Immature natural killer cell (primary cell): ENCODE data around the gene PKNOX2. TPM values are rescaled to one million over a fixed set of nuclear protein-coding genes. Genes with fewer than 3 reads are reported as not detected.

Source experiments
- DNase-seq, 3 donors: peaks; one replicate each; pipeline ENCODE4 v3.0.0; 2022; ENCODE audit warnings: mixed read lengths in 1 of 3
- H3K27ac Mint-ChIP-seq, 6 donors: one replicate each; pipeline ENCODE4 v1.8.0; 2020; ENCODE audit warnings: mixed read lengths in 6 of 6, mild to moderate bottlenecking in 5 of 6, inconsistent platforms in 4 of 6, moderate library complexity in 3 of 6
- H3K27me3 Mint-ChIP-seq, 3 donors: one replicate each; pipeline ENCODE4 v1.8.0; 2020 to 2021; ENCODE audit warnings: low read depth in 3 of 3, mild to moderate bottlenecking in 3 of 3, mixed read lengths in 3 of 3, moderate library complexity in 3 of 3, inconsistent platforms in 1 of 3
- H3K36me3 Mint-ChIP-seq, 3 donors: one replicate each; pipeline ENCODE4 v1.8.0; 2020; ENCODE audit warnings: mixed read lengths in 3 of 3, inconsistent platforms in 2 of 3, mild to moderate bottlenecking in 2 of 3
- H3K4me1 Mint-ChIP-seq, 2 donors: one replicate each; pipeline ENCODE4 v1.8.0; 2020; ENCODE audit warnings: inconsistent platforms in 2 of 2, mild to moderate bottlenecking in 2 of 2, mixed read lengths in 2 of 2, moderate library complexity in 1 of 2
- H3K4me3 Mint-ChIP-seq, 5 donors: one replicate each; pipeline ENCODE4 v1.8.0; 2020; ENCODE audit warnings: mild to moderate bottlenecking in 5 of 5, mixed read lengths in 5 of 5, inconsistent platforms in 3 of 5, moderate library complexity in 3 of 5
- H3K9me3 Mint-ChIP-seq, 6 donors: one replicate each; pipeline ENCODE4 v1.8.0; 2020; ENCODE audit warnings: mild to moderate bottlenecking in 6 of 6, mixed read lengths in 6 of 6, inconsistent platforms in 4 of 6, moderate library complexity in 3 of 6
- polyA plus RNA-seq, 3 donors: library from polyadenylated mRNA; unstranded; fragments of 300-500 nt; fragmentation: Illumina TruSeq; gene quantifications; one replicate each; pipeline ENCODE4 v1.2.3, GENCODE V29; 2021

The PKNOX2 gene
- polyA plus RNA-seq, 3 donors from 2014 or later, result not detected

GRCh38 chr11:125297346-125297915 lies 132.9 kb downstream of the PKNOX2 start:
- Mint-ChIP-seq H3K4me3 (no peak overlapping the region), H3K36me3 (no peaks in the 10 kb centered on the region), H3K27ac (no peak overlapping the region), H3K9me3 (no peaks in the 10 kb centered on the region), H3K4me1 (no peaks in the 10 kb centered on the region), H3K27me3 (peaks cover 0 to 11% (median 1%) of the 10 kb centered on the region in 3 donors)
- DNase-seq, result no peak

GRCh38 chr11:125299061-125299615 lies 134.6 kb downstream of the PKNOX2 start:
- DNase-seq, result no peak
- H3K4me3 Mint-ChIP-seq, result no peak overlapping the region
- H3K4me1 Mint-ChIP-seq, result no peaks in the 10 kb centered on the region
- H3K9me3 Mint-ChIP-seq, result no peaks in the 10 kb centered on the region
- H3K27ac Mint-ChIP-seq, result no peak overlapping the region
- no peaks in the 10 kb centered on the region for H3K36me3 Mint-ChIP-seq
- peaks cover 0 to 10% (median 1%) of the 10 kb centered on the region in 3 donors for H3K27me3 Mint-ChIP-seq

DNA sequence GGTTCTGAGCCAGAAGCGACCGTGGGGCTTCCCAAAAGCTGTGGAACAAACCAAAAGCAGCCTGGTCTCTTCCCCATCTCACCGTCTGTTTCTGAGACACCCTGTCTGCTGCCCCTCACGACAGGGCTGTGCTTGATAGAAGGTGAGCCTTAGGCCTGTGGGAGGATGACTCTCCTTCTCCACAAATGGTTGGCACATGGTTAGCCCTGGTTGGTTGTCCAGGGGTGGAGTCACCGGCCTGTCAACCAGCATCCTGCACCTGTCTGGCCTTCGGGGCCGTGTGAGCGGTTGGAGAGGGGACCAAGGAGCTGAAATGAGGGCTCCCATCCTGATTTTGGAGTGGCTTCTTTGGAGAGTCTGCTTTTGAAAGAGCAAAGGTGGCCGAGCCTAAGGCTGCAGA lies 135.3 kb downstream of the PKNOX2 start:
- Mint-ChIP-seq H3K4me1 (no peaks in the 10 kb centered on the region), H3K36me3 (no peaks in the 10 kb centered on the region), H3K27me3 (peaks cover 0 to 6% (median 1%) of the 10 kb centered on the region in 3 donors), H3K4me3 (no peak overlapping the region), H3K9me3 (no peaks in the 10 kb centered on the region), H3K27ac (no peak overlapping the region)
- no peak for DNase-seq

- peaks cover 0 to 3% (median 1%) of the 10 kb centered on the region in 3 donors for H3K27me3 Mint-ChIP-seq
- no peaks in the 10 kb centered on the region for H3K4me1 Mint-ChIP-seq
- no peak overlapping the region for H3K27ac Mint-ChIP-seq
- no peak for DNase-seq
- no peak overlapping the region for H3K4me3 Mint-ChIP-seq
- H3K9me3 Mint-ChIP-seq, result no peaks in the 10 kb centered on the region
- H3K36me3 Mint-ChIP-seq, result no peaks in the 10 kb centered on the region
These were observed 136.3 kb downstream of the PKNOX2 start for GRCh38 chr11:125300791-125301218.

- Mint-ChIP-seq H3K27me3 (peaks cover 0 to 1% (median under 1%) of the 10 kb centered on the region in 3 donors), H3K9me3 (no peaks in the 10 kb centered on the region), H3K4me1 (no peaks in the 10 kb centered on the region), H3K4me3 (no peak overlapping the region), H3K36me3 (no peaks in the 10 kb centered on the region), H3K27ac (no peak overlapping the region)
- no peak for DNase-seq
These were observed 136.8 kb downstream of the PKNOX2 start for GRCh38 chr11:125301346-125301745.

GRCh38 chr11:125303186-125303585 lies 138.6 kb downstream of the PKNOX2 start:
- no peak overlapping the region for H3K4me3 Mint-ChIP-seq
- no peak for DNase-seq
- peaks cover 0 to 3% (median 1%) of the 10 kb centered on the region in 3 donors for H3K27me3 Mint-ChIP-seq
- H3K9me3 Mint-ChIP-seq, result no peaks in the 10 kb centered on the region
- H3K27ac Mint-ChIP-seq, result no peak overlapping the region
- no peaks in the 10 kb centered on the region for H3K36me3 Mint-ChIP-seq
- H3K4me1 Mint-ChIP-seq, result no peaks in the 10 kb centered on the region

GRCh38 chr11:125303694-125304093 lies 139.1 kb downstream of the PKNOX2 start:
- Mint-ChIP-seq H3K36me3 (no peaks in the 10 kb centered on the region), H3K4me3 (no peak overlapping the region), H3K9me3 (no peaks in the 10 kb centered on the region), H3K27ac (no peak overlapping the region), H3K27me3 (peaks cover 0 to 3% (median 1%) of the 10 kb centered on the region in 3 donors), H3K4me1 (no peaks in the 10 kb centered on the region)
- DNase-seq, result no peak

DNA sequence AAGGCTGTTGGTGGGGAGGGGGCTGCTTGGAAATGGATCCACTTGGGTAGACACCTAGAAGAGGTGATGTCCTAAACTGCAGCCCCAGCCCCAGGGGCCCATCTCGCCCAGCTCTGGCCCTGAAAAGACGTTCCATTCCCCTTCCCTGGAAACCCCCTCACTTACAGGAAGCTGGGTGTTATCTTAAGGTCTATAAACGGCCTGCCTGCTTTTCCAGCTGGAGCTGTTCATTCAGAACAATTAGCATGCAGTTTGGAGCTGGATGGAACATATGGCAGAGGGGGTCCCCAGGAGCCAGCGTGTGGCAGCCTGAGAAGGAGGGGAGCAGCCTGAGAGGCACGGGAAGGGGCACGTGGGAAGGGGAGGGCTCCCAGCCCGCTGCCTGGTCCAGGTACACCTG lies 139.6 kb downstream of the PKNOX2 start:
- no peak for DNase-seq
- H3K4me3 Mint-ChIP-seq, result no peak overlapping the region
- H3K36me3 Mint-ChIP-seq, result no peaks in the 10 kb centered on the region

DNA sequence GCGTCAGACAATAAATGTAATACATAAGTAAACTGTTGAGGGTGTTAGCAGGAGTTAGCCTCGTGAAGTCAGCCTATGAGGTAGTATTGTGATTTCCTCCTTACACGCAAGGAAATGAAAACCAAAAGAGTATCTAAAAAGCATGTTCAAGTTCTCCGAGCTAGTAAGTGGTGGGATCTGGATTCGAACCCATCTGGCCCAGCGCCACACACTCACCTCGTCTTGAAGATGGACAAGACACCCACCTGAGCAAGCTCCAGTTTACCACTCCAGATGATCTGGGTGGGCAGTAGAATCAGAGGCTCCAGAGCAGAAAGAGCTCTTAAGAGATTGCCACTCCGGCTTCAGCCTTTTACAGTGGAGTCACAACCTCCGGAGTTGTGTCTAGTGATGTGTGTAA lies 140.3 kb downstream of the PKNOX2 start:
- Mint-ChIP-seq H3K9me3 (no peaks in the 10 kb centered on the region), H3K4me1 (no peaks in the 10 kb centered on the region), H3K36me3 (no peaks in the 10 kb centered on the region), H3K4me3 (no peak overlapping the region), H3K27me3 (peaks cover 1 to 8% (median 3%) of the 10 kb centered on the region in 3 donors), H3K27ac (no peak overlapping the region)
- no peak for DNase-seq

More for the DNA sequence above, 139.6 kb downstream of the PKNOX2 start:
- Mint-ChIP-seq H3K27ac (no peak overlapping the region), H3K4me1 (no peaks in the 10 kb centered on the region), H3K9me3 (no peaks in the 10 kb centered on the region), H3K27me3 (peaks cover under 1 to 3% (median 1%) of the 10 kb centered on the region in 3 donors)

DNA sequence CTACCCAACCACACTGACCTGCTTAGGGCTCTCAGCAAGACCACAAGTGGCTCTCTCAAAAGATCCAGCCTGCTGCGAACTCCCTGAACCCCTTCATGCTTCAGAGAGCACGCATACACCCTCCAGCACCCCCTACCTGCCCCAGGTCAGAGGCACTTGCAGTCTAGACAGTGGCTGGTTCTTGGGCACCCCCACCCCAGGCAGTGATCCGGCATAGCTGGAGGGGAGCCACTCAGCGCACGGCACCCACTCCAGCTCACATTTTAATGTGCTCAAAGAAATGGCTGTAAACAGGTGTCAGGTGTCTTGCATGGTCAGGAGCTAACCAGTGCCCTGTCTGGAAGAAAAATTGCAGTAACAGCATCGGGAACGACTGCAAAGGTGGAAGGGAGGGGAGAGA lies 140.8 kb downstream of the PKNOX2 start:
- no peak for DNase-seq
- no peaks in the 10 kb centered on the region for H3K4me1 Mint-ChIP-seq
- no peak overlapping the region for H3K4me3 Mint-ChIP-seq
- H3K9me3 Mint-ChIP-seq, result no peaks in the 10 kb centered on the region
- H3K27me3 Mint-ChIP-seq, result peaks cover 1 to 10% (median 4%) of the 10 kb centered on the region in 3 donors
- H3K36me3 Mint-ChIP-seq, result no peaks in the 10 kb centered on the region
- H3K27ac Mint-ChIP-seq, result no peak overlapping the region

- peaks cover 1 to 14% (median 4%) of the 10 kb centered on the region in 3 donors for H3K27me3 Mint-ChIP-seq
- no peak overlapping the region for H3K27ac Mint-ChIP-seq
These were observed 141.9 kb downstream of the PKNOX2 start for GRCh38 chr11:125306476-125306875.

DNA sequence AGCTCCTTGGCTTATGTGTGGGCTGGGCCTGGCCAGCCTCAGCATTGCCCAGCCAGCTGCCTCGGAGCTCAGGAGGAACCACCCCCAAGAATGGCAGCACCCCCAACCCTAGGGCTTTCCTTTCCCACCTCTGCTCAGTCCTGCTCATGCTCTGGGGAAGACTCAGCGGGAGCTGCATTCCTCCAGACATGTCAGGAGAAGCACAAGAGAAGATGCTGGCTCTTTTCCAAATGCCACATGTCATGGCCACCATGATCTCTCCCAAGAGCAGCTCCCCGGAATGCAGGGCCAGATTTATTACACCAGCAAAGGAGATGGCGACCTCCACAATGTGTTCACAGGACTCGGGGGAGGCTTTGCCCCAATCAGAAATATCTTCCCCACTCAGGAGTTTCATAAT lies 143.7 kb downstream of the PKNOX2 start:
- no peak overlapping the region for H3K4me3 Mint-ChIP-seq
- no peak overlapping the region for H3K27ac Mint-ChIP-seq
- H3K4me1 Mint-ChIP-seq, result no peaks in the 10 kb centered on the region
- H3K9me3 Mint-ChIP-seq, result no peaks in the 10 kb centered on the region
- H3K36me3 Mint-ChIP-seq, result no peaks in the 10 kb centered on the region
- DNase-seq, result no peak
- peaks cover 2 to 14% (median 8%) of the 10 kb centered on the region in 3 donors for H3K27me3 Mint-ChIP-seq

More at GRCh38 chr11:125306476-125306875, 141.9 kb downstream of the PKNOX2 start:
- DNase-seq, result no peak
- Mint-ChIP-seq H3K36me3 (no peaks in the 10 kb centered on the region), H3K4me3 (no peak overlapping the region), H3K4me1 (no peaks in the 10 kb centered on the region), H3K9me3 (no peaks in the 10 kb centered on the region)

- Mint-ChIP-seq H3K4me1 (no peaks in the 10 kb centered on the region), H3K27ac (no peak overlapping the region), H3K36me3 (no peaks in the 10 kb centered on the region), H3K9me3 (no peaks in the 10 kb centered on the region), H3K27me3 (peaks cover 6 to 11% (median 11%) of the 10 kb centered on the region in 3 donors), H3K4me3 (no peak overlapping the region)
- DNase-seq, result no peak
These were observed 147.8 kb downstream of the PKNOX2 start for GRCh38 chr11:125312391-125312790.

DNA sequence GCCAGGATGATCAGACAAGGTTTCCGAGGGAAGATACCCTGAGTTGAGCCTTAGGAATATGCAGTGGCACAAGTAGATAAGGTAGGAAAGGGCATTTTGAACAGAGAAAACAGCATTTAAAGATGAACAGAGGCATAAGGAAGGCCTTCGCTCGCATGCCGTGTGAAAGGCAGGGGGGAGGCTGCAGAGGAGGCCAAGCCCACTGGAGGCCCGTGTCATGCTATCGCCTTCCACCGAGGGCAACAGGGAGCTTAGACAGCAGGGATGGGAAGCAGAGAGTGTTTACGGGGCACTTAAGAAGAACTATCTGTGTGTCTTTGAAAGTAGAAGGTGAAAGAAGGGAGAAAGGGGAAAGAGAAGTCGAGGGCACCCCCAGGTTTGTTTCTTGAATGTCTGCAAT lies 148.3 kb downstream of the PKNOX2 start:
- peaks cover 6 to 11% (median 11%) of the 10 kb centered on the region in 3 donors for H3K27me3 Mint-ChIP-seq
- no peak overlapping the region for H3K27ac Mint-ChIP-seq
- no peaks in the 10 kb centered on the region for H3K36me3 Mint-ChIP-seq
- no peak for DNase-seq
- no peak overlapping the region for H3K4me3 Mint-ChIP-seq
- H3K4me1 Mint-ChIP-seq, result no peaks in the 10 kb centered on the region
- H3K9me3 Mint-ChIP-seq, result no peaks in the 10 kb centered on the region
